ENCODE data around the gene IL36B.

Gene IL36B

GRCh38 chr2:113070606-113070975, 17.9 kb upstream of the IL36B start:
- no peak for TF ChIP-seq JUND (IDR thresholded peaks at IDR 0.05; ENCODE audit: low read depth)
- DNase-seq (ENCODE audit: low read depth in 1 of 2, low spot score in 1 of 2): no peak
- in situ Hi-C loops (cut with HindIII; ENCODE audit: low pct_unique_long_range_greater_than_20kb, low sequenced_read_pairs): no loop called here

DNA sequence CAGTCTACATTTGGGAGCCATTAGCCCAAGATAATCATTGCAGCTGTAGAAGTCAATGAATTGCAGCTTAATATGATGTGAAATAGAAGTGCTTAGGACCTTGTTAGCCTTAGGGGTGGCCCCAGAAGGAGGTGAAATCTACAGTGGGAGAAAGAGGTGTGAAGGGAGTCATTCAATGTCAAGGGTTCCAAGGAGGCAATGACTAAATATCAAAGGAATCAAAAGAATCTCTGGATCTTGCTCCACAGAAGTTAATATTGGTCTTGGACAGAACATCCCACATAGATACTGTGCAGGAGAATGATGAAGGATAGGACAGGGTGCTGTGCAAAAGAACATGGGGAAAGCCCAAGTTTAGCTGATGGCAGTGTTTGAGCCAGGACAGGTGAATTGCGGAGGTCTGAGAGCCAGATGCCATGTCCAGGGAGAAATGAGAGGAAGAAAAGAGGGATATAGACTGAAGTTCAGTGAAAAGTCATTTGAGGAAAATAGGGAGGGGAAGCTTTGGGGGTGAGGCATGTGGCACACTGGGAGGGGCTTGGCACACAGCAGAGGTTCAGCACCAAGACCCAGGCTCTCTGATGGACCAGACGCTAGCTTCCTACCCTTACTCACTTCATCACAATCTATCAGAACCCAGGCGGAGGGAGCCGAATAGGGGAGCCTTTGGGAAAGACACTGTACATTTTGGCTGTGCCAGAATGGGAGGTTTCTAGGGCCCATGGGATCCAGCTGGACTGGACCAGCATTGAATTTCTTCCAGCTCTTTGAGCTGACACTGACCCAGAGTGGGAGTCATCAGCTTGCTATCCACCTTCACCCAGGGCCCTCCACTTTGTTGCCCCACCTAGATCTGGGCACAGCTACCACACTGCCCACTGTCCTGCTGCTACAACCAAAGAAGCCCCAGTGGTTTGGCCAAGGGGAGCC, 17.3 kb upstream of the IL36B start:
- in situ Hi-C loops (cut with HindIII; ENCODE audit: low pct_unique_long_range_greater_than_20kb, low sequenced_read_pairs): no loop called here
- TF ChIP-seq JUND (IDR thresholded peaks at IDR 0.05; ENCODE audit: low read depth): no peak
- DNase-seq (ENCODE audit: low read depth in 1 of 2, low spot score in 1 of 2): no peak

GRCh38 chr2:113068706-113069485, 16.2 kb upstream of the IL36B start:
- in situ Hi-C loops (cut with HindIII; ENCODE audit: low pct_unique_long_range_greater_than_20kb, low sequenced_read_pairs): no loop called here
- TF ChIP-seq JUND (IDR thresholded peaks at IDR 0.05; ENCODE audit: low read depth): no peak
- DNase-seq (ENCODE audit: low read depth in 1 of 2, low spot score in 1 of 2): peak in 1 of 2 experiments; percentile 56

DNA sequence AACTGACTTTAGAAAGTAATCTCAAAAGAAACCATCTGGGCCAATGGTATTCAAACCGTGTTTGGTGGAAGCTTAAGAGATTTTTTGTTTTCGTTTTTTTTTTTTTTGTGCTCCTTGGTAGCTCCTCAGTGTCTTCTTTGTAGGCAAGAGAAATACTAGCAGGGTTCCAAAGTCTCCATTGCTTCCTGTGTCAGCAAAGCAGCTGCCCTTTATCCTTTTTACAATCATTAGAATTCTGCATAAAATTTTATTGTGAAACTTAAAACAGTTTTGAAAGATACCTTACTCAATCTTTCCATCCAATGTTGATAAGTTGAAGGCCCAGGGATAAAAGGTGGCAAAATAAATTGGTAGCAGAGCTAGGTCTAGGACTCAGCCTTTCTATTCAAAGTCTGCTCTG, 15.6 kb upstream of the IL36B start:
- DNase-seq (ENCODE audit: low read depth in 1 of 2, low spot score in 1 of 2): no peak
- no peak for TF ChIP-seq JUND (IDR thresholded peaks at IDR 0.05; ENCODE audit: low read depth)
- in situ Hi-C loops (cut with HindIII; ENCODE audit: low pct_unique_long_range_greater_than_20kb, low sequenced_read_pairs): no loop called here

DNA sequence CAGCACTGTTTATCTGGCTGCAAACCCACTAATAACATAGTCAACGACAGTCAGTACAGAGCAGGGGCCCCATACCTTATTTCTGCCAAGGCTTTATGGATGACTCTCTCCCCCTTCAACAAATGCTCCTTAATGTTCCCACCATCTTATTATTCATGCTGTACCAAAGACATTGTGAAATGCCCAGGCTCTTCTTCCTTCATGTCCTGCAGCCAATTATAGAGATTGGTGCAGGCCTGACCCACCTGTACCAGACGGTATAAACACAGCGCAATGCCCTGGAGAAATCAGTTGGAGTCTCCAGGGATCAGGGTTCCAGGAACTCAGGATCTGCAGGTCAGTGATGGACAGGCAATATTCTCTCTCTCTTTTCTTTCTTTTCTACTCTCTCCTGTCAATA, 15.0 kb upstream of the IL36B start, which contains the start of gene IL1F10:
Gene IL1F10 (plus strand): TSS at position 290 of the 400 bp plus-strand sequence. CDS start 4,769 bp downstream, outside the sequence.
- no peak for DNase-seq (ENCODE audit: low read depth in 1 of 2, low spot score in 1 of 2)
- in situ Hi-C loops (cut with HindIII; ENCODE audit: low pct_unique_long_range_greater_than_20kb, low sequenced_read_pairs): no loop called here
- TF ChIP-seq JUND (IDR thresholded peaks at IDR 0.05; ENCODE audit: low read depth): no peak

DNA sequence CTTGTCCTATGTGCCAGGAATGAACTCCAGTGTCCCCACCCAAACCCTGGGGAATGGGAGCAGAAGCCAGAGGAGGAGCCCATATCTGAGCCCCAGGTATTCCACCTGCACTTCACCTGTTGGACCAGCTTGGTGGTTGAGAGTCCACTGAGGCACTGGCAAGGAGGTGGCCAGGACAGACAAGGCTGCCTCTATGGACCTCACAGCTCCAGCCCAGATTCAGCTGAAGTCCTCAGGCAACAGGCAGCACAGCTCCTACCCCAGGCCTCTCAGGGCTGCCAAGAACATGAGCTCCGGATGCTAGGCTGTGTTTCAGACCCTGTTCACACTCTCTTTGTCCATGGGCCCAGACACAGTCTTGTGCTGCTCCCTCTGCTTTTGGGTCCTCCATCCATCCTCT, 12.2 kb upstream of the IL36B start:
- DNase-seq (ENCODE audit: low read depth in 1 of 2, low spot score in 1 of 2): no peak
- TF ChIP-seq JUND (IDR thresholded peaks at IDR 0.05; ENCODE audit: low read depth): no peak
- in situ Hi-C loops (cut with HindIII; ENCODE audit: low pct_unique_long_range_greater_than_20kb, low sequenced_read_pairs): no loop called here

DNA sequence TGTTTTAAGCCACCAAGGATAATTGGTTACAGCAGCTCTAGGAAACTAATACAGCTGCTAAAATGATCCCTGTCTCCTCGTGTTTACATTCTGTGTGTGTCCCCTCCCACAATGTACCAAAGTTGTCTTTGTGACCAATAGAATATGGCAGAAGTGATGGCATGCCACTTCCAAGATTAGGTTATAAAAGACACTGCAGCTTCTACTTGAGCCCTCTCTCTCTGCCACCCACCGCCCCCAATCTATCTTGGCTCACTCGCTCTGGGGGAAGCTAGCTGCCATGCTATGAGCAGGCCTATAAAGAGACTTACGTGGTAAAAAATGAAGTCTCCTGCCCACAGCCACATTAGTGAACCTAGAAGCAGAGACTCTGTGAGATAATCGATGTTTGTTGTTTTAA, 11.6 kb upstream of the IL36B start:
- no peak for DNase-seq (ENCODE audit: low read depth in 1 of 2, low spot score in 1 of 2)
- TF ChIP-seq JUND (IDR thresholded peaks at IDR 0.05; ENCODE audit: low read depth): no peak
- in situ Hi-C loops (cut with HindIII; ENCODE audit: low pct_unique_long_range_greater_than_20kb, low sequenced_read_pairs): no loop called here

GRCh38 chr2:113061896-113062770, 9.5 kb upstream of the IL36B start:
- DNase-seq (ENCODE audit: low read depth in 1 of 2, low spot score in 1 of 2): no peak
- TF ChIP-seq JUND (IDR thresholded peaks at IDR 0.05; ENCODE audit: low read depth): no peak
- in situ Hi-C loops (cut with HindIII; ENCODE audit: low pct_unique_long_range_greater_than_20kb, low sequenced_read_pairs): no loop called here

- DNase-seq (ENCODE audit: low read depth in 1 of 2, low spot score in 1 of 2): no peak
- in situ Hi-C loops (cut with HindIII; ENCODE audit: low pct_unique_long_range_greater_than_20kb, low sequenced_read_pairs): no loop called here
- no peak for TF ChIP-seq JUND (IDR thresholded peaks at IDR 0.05; ENCODE audit: low read depth)
Measured at GRCh38 chr2:113061241-113061640, 8.6 kb upstream of the IL36B start.

- no peak for TF ChIP-seq JUND (IDR thresholded peaks at IDR 0.05; ENCODE audit: low read depth)
- in situ Hi-C loops (cut with HindIII; ENCODE audit: low pct_unique_long_range_greater_than_20kb, low sequenced_read_pairs): no loop called here
Measured at GRCh38 chr2:113060796-113061195, 8.1 kb upstream of the IL36B start.

GRCh38 chr2:113060396-113060795, 7.7 kb upstream of the IL36B start:
- TF ChIP-seq JUND (IDR thresholded peaks at IDR 0.05; ENCODE audit: low read depth): no peak
- in situ Hi-C loops (cut with HindIII; ENCODE audit: low pct_unique_long_range_greater_than_20kb, low sequenced_read_pairs): no loop called here
- DNase-seq (ENCODE audit: low read depth in 1 of 2, low spot score in 1 of 2): no peak

More at GRCh38 chr2:113060796-113061195, 8.1 kb upstream of the IL36B start:
- no peak for DNase-seq (ENCODE audit: low read depth in 1 of 2, low spot score in 1 of 2)

Data from T47D (cell line).